ENCODE results near the gene TBC1D22A.

DNA sequence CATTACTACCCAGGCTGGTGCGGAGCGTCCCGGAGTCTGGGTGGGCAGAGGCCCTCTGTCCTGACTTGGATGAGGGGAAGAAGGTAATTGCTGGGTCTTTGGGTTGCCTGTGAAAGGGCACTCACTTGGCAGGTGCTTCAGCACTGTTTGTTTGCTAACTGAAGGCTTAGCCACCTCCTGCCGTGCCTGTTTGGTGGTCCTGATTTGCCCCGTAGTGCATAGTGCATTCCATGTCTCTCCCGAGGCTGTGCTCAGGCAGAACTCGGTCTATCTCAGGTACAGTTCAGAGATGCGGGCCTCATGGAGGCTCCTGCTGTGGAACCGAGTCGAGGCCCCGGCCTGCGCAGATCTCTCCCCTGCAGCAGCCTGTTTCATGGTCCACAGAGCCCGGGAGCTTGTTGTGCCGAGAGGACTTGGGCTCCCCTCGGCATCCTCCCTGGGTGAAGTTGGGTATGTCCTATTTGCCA lies 146.2 kb downstream of the TBC1D22A start:
- TF ChIP-seq POLR2A (IDR thresholded peaks at IDR 0.05) (no peak), POLR2AphosphoS5 (IDR thresholded peaks at IDR 0.05) (no peak), EP300 (IDR thresholded peaks at IDR 0.05) (no peak)
- TF ChIP-seq, protein P1, sequence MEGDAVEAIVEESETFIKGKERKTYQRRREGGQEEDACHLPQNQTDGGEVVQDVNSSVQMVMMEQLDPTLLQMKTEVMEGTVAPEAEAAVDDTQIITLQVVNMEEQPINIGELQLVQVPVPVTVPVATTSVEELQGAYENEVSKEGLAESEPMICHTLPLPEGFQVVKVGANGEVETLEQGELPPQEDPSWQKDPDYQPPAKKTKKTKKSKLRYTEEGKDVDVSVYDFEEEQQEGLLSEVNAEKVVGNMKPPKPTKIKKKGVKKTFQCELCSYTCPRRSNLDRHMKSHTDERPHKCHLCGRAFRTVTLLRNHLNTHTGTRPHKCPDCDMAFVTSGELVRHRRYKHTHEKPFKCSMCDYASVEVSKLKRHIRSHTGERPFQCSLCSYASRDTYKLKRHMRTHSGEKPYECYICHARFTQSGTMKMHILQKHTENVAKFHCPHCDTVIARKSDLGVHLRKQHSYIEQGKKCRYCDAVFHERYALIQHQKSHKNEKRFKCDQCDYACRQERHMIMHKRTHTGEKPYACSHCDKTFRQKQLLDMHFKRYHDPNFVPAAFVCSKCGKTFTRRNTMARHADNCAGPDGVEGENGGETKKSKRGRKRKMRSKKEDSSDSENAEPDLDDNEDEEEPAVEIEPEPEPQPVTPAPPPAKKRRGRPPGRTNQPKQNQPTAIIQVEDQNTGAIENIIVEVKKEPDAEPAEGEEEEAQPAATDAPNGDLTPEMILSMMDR (IDR thresholded peaks at IDR 0.05) = no peak

Measured in gastroesophageal sphincter (tissue), 3 donors.